Measurements from ENCODE around the gene COMMD7. TPM values are rescaled to one million over a fixed set of nuclear protein-coding genes. Genes with fewer than 3 reads are reported as not detected.

COMMD7 gene
- total and polyA plus RNA-seq, 9 of the 15 experiments (the other 6 are each of a cell fraction or from before 2014, with no cell fraction given): 11.9 to 69.1 (median 34.7) TPM

- TF ChIP-seq HMGN3 (IDR thresholded peaks at IDR 0.05; ENCODE audit: borderline replicate concordance, extremely low read depth, insufficient read length, low read depth, low read length) (peak; percentile 97), CBX5 (IDR thresholded peaks at IDR 0.05; ENCODE audit: borderline replicate concordance, low read depth) (0 out of 2 replicates have a peak, but pooled peaks have one; percentile 58), HMBOX1 (IDR thresholded peaks at IDR 0.05) (peak; percentile 49), CHD7 (IDR thresholded peaks at IDR 0.05; ENCODE audit: low read depth, low read length) (no peak)
Measured at GRCh38 chr20:32681175-32682084, 61.8 kb downstream of the COMMD7 start (continued).
